Measurements from ENCODE around the gene VRK1.

The VRK1 gene

GRCh38 chr14:96928779-96929380 lies 131.7 kb downstream of the VRK1 start:
- no peak for DNase-seq

DNA sequence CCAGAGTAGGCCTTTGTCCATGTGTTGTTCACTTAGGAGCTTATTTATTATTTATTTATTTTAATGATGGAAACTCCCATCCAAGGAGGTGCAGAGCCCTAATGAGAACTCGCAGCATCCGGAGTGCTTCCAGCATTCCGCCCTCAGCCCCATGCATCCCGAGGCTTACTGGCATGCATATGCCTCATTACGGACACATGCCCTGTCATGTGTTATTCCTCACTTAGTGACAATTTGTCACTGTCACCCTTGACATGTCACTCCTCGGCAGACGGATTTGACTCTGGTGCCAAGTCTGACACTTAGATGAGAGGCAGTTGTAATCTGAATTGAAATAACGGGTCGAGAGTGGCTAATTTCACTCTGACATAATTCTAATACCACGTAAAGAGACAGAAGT lies 132.8 kb downstream of the VRK1 start:
- DNase-seq, result no peak

GRCh38 chr14:96930526-96930925 lies 133.3 kb downstream of the VRK1 start:
- DNase-seq, result no peak
